Daoy (cell line): ENCODE data around the gene RILPL1. TPM values are rescaled to one million over a fixed set of nuclear protein-coding genes. Genes with fewer than 3 reads are reported as not detected.
"Not testable (repeated sequence)": the region's sequence is repeated elsewhere in the genome, so short reads cannot be mapped to it uniquely, and the experiment has no call there.

Experiments used
- DNase-seq: peaks from one replicate; pipeline ENCODE4 v3.0.0-alpha.2; 2015; ENCODE audit warnings: low read depth
- total RNA-seq: library from RNA; depleted of rRNA; stranded (reverse); fragments of >200 nt; shearing (Covaris generic); gene quantifications from 2 replicates; pipeline ENCODE4 v1.2.3, GENCODE V29; 2014

The RILPL1 gene
- total RNA-seq, 1 experiment from 2014 or later, result 8.1 TPM

DNA sequence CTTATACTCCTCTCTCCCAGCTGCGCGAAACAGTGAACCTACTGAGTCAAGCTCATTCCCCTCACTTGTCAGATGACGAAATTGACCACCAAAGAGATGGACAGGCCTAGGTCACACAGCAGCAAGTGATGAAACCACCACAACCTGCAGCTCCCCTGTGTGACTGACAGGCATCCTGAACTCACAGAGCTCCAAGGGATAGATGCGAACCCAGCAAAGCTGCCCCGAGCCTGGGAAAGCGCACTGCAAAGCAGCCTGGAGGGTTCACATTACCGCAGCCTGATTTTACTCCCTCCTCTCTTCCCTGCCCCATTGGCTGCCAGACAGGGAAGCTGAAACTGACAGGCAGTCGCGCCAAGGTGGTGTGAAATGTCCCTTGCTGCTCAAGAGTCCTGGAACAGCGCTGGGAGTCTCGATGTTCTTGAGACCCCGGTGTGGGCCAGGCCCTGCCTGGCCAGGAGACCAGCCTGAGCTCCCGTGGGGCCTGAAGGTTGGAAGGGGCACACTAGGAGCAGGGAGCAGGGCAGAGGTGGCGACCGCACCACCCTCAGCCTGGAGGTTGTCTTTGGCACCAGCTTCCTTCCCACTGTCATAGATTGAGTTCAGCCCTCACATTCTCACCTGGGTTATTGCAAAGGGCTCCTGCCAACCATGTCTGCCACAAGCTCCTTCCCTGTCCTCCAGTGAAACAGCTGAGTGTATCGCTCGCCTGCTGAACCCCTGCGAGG is 39.2 kb downstream of the RILPL1 start:
- no peak for DNase-seq

DNA sequence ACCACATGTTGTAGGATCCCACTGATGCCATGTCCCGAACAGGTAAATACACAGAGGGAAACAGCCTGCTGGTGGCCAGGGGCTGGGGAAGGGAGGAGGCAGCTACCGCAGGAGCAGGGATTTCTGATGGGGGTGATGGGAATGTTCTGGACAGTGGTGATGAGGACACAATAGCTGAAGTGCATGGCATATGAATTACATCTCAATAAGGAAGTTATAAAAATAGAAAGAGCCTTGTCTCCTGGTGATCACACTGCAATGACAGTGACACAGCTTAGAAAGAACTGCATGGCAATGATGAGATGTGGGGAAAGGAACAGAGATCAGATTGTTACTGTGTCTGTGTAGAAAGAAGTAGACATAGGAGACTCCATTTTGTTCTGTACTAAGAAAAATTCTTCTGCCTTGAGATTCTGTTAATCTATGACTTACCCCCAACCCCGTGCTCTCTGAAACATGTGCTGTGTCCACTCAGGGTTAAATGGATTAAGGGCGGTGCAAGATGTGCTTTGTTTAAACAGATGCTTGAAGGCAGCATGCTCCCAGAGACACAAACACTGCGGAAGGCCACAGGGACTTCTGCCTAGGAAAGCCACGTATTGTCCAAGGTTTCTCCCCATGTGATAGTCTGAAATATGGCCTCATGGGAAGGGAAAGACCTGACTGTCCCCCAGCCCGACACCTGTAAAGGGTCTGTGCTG is 41.0 kb downstream of the RILPL1 start:
- DNase-seq, result not testable (repeated sequence)

GRCh38 chr12:123491481-123491880 is 42.0 kb downstream of the RILPL1 start:
- DNase-seq, result no peak

DNA sequence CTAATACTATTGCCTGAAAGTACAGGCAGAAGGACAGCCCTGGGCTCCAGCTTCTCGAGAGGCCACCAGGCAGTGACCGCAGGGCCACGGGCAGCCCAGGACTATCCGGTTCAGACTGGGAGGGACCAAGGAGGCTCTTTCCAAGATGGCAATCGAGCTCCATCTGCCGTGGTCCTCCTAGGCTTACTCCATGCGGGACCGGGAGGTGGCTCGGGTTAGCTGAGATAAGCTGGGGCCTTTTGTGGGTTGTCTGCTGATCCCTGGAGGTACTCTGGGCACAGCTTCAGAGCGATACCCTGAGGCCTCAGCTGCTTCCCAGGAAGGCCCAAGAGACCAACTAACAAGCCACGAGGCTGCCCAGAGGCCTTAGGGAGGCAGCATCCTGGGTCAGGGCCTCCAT is 42.5 kb downstream of the RILPL1 start:
- no peak for DNase-seq

DNA sequence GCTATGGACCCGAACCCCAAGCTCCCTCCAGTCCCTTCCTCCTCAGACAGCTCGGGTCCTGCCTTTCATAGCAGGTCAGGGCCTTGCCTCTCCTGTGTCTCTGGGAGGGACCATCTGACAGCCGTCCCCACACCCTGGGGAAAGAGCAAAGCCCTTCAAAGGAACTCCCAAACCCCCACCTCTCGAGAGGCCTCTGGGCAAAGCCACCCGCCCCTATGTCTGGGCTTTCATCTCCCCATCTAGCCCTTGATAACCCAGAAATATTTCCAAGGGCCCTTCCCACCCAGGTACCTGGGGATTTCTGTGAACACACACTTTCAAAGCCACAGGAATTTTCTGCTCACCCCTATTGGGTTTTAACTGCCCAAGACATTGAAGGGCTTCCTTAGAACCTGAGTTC is 43.4 kb downstream of the RILPL1 start:
- no peak for DNase-seq

DNA sequence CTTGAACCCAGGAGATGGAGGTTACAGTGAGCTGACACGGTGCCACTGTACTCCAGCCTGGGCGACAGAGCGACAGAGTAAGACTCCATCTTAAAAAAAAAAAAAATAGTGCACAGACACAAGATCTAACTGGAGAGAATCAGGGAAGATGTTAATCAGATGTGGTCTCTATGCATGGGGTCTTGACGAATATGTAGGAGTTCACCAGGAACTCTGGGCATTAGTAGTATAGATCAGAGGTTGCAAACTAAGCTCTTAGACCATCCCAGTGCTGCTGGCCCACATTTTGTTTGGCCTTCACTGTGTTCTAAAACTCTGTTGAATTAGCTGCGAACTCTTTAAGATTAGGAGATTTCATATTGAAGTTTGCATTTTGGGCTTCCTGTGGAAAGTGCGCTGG is 43.9 kb downstream of the RILPL1 start:
- DNase-seq, result no peak

DNA sequence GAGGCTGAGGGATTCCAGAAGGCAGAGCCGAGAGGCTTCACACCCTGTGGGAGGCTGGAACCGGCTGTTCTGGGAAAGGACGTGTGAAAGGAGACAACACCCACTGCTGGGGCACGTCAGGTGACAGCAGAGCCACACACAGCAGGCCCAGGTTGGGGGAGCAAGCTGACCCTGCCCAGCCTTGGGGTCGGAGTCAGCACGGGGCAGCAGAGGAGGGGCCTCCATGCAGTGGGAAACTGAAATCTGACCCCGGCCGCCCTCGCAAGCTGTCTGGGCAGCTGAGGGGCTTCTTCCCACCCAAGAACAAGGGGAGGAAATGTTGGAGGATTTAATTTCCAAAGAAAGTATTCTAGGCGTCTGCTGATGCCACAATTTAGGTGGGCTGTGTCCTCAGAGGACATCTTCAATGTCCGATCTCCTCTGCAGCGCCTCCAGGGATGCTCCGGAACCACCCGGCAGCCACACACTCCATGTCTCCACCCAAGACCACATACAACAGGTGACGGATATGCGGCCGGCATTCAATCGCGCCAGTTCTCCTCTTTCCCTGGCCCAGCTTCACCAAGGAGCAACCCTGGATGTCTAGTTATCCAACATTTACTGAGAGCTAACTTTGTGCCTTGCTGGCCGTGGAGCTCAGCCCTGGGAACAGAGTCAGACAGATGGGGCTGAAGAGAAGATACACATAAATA is 44.8 kb downstream of the RILPL1 start:
- no peak for DNase-seq

- DNase-seq, result no peak
These were observed 46.1 kb downstream of the RILPL1 start for GRCh38 chr12:123487428-123487827.

DNA sequence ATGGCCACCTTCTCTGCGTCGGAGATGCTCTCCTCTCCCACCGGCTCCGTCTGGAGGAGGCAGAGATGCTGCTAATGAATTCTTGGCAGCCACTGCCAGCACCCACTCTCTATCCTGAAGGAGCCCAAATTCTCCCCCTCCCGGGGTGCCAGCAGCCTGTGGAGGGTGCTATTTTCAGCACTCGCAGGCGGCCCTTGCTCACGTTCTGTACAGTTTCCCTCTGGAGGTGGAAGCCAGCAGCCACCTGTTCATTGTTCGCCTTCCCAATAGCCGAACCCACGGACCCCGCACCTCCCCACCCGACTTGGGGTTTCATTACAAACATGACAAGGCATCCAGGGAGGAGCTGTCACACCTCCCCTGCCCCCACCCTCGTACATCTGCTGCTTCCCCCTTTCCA is 47.8 kb downstream of the RILPL1 start:
- DNase-seq, result no peak

- no peak for DNase-seq
These were observed 49.8 kb downstream of the RILPL1 start for GRCh38 chr12:123483602-123484248.

DNA sequence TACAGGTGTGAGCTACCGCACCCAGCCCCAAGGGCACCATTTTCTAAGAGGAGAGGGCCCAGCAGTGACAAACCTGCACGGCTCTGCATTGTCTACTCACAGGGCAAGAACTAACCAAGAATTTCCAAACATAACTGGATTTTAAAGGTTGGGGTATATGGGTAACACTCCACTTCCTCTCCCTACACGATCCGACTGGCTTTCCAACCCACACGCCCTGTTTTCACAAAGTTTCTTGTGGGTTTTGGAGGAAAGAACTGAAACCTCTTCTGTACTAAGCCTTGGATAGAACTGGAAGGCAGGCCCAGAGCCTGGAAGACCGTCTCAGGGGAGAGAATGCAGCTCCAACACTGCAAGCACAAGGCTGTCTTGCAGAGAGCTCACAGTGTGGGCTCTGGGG is 50.6 kb downstream of the RILPL1 start:
- DNase-seq, result no peak

DNA sequence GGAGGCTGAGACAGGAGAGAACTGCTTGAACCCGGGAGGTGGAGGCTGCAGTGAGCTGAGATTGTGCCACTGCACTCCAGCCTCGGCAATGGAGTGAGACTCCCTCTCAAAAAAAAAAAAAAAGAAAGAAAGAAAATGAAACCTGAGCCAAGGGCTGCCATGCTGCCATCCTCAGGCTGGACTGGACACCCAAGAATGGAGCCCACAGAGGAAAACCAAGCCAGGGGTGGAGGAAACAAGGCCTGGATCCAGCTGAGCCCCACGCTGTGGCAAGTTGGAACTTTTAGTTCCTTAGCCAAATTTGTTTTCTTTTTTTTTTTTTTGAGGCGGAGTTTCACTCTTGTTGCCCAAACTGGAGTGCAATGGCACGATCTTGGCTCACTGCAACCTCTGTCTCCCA is 52.3 kb downstream of the RILPL1 start:
- DNase-seq, result not testable (repeated sequence)

GRCh38 chr12:123479442-123480180 is 53.9 kb downstream of the RILPL1 start:
- DNase-seq, result no peak

DNA sequence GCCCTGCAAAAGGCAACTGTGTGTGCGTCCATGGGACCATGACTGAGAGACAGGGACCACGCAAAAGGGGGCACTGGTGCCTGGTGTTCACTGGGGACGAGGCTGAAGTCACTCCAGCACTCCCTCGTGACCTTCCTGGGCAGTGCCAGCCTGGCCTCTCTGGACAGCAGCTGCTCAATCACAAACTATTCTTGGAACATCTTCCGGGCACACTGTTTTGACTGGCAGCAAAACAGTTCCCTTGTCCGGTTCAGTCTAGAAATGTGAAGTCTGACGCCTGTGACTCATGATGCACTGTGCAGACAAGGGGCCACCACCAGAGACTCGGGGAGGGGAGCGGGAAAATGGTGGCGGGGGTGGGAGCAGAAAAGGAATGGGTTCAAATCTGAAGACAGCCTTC is 54.8 kb downstream of the RILPL1 start:
- peak; percentile 64 for DNase-seq

- no peak for DNase-seq
These were observed 55.5 kb downstream of the RILPL1 start for GRCh38 chr12:123478069-123478468.

DNA sequence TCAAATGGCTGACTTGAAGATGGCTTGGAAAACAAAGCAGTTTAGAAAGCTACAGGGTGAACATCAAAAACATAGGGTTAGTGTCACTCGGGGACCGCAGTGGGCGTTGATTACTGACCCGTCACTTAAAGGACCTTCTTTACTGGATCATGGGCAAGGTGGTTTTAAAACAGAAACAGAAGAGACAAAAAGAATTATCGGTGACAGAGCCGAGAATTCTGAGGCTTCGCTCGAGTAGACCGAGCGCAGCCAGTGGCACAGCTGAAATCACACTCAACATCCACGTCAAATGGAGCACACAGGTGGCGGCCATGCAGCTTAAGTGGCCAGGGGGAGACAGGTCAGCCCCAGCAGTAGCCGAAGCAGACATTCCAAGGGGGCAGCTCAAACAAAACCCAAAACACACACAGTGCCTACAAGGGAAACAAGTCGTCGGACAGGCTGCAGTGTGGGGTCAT is 58.2 kb downstream of the RILPL1 start:
- no peak for DNase-seq

DNA sequence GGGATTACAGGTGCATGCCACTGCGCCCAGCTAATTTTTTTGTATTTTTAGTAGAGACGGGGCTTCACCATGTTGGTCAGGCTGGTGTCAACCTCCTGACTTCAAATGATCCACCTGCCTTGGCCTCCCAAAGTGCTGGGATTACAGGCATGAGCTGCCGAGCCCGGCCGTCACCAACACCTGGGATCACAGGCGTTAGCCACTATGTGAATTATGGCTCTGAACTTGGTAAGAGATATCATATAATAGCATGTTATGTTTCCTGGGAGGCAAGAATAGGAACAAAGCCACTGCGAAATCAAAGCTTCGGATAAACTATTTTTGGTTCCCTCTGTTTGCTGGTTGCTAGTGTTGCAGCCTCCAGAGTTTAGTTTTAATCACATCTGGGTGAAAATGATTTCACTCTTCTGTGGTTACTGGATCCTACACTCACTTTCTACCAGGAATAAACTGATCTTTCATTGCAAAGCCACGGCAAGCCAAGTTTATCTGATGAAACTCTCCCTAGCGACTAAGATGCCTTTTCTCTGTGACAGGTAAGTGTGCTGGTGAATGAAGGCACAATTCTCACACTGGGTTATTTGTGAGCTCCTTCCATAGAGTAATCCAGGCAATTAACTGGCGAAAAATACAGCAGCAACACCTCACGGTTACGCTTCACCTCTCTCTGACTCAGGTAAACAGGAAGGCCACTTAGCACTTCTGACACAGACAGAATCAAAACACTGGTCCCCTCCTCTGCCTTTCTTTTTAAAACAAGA is 58.9 kb downstream of the RILPL1 start:
- DNase-seq, result no peak

GRCh38 chr12:123472438-123472849 is 61.1 kb downstream of the RILPL1 start:
- no peak for DNase-seq

DNA sequence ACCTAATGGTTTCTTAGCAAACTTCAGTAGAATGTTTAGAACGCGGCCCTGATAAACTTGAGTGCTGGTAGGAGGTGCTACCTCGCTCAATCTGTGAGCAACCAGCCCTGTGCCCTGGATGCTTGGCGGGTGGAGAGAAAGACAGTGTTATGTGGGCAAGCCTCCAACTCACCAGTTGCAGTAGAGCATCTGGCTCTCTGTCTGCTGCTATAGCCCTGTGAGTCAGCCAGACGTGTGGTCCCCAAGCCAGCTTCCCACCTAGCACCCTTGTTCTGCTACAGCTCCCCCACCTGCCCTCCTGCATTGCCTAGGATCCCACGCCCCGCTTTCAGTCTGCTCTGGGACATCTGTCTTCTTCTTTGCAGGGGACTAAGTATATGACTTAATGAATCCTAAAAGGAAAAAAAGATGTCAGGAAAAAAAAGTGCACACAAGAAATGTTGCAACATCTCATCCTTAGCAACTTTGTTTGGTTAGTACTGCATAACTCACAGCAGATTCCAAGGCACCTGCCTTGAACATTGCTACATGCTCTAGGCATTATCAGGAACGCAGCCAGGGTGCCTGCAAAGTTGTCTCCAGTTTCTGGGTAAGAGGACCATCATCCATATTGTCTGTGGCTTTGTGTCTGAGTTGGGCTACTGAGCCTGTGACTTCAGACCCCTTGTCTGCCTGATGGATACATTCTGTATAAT is 62.0 kb downstream of the RILPL1 start:
- no peak for DNase-seq

DNA sequence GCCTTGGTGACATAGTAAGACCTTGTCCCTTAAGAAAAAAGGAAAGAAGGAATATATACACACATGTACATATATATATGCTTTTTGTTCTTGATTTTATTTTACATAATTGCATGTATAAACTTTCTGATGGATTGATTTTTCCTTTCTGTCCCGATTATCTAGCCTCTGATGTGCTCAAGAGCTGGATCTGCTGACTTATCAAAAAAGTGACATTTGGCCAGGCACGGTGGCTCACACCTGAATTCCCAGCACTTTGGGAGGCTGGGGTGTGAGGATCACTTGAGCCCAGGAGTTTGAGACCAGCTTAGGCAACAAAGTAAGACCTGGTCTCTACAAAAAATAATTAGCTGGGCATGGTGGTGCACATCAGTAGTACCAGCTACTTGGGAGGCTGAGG is 63.5 kb downstream of the RILPL1 start:
- DNase-seq, result no peak
